Epithelial cell of esophagus (primary cell): Measurements from ENCODE around the gene MAN2A1.
A peak's percentile ranks its signal among the peaks of the same experiment; 100 is the strongest.

Experiments used
- DNase-seq: peaks from one replicate; pipeline ENCODE4 v3.0.0; 2010; ENCODE audit warnings: low read depth
- H3K4me3 ChIP-seq: 2 replicates; pipeline ENCODE4 v1.5.1; 2011; ENCODE audit warnings: mild to moderate bottlenecking, low read length, control low read depth
- CTCF ChIP-seq: IDR thresholded peaks from 2 replicates; pipeline ENCODE4 v1.5.1; 2011; ENCODE audit warnings: low read depth, mild to moderate bottlenecking, low read length, control low read depth, inconsistent platforms; ENCODE audit not compliant: insufficient read depth; ENCODE audit errors: missing control alignments

The MAN2A1 gene

GRCh38 chr5:109723606-109724005, 33.9 kb downstream of the MAN2A1 start:
- no peak overlapping the region for H3K4me3 ChIP-seq
- no peak for TF ChIP-seq CTCF
- DNase-seq: no peak

DNA sequence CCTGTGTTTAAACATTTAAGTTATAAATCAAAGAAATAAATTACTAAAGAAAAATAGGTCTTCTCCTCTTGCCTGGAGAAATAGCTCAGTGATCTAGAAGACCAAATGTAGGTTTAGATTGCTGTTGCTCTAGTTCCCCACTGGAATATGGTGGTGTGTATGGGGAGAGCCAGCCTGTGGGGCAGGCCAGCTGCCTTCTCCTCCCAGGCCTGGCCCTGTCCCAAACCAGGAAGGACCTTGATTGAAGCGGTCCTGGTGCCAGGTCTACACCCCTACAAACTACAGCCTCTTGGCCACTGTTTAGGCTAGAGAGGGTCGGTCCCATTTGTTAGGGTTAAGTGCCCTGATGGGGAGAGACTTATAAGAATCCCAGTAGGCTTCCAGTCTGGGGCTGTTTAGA, 35.4 kb downstream of the MAN2A1 start:
- DNase-seq: no peak
- TF ChIP-seq CTCF: no peak
- H3K4me3 ChIP-seq: no peak overlapping the region

- DNase-seq: peak; percentile 63
- H3K4me3 ChIP-seq: peak overlapping the region; percentile 14
These were observed 50.3 kb downstream of the MAN2A1 start for GRCh38 chr5:109739741-109740728.

GRCh38 chr5:109740966-109741365, 51.2 kb downstream of the MAN2A1 start:
- no peak for DNase-seq
- no peak for TF ChIP-seq CTCF
- H3K4me3 ChIP-seq: no peak overlapping the region

More at GRCh38 chr5:109739741-109740728, 50.3 kb downstream of the MAN2A1 start:
- no peak for TF ChIP-seq CTCF

DNA sequence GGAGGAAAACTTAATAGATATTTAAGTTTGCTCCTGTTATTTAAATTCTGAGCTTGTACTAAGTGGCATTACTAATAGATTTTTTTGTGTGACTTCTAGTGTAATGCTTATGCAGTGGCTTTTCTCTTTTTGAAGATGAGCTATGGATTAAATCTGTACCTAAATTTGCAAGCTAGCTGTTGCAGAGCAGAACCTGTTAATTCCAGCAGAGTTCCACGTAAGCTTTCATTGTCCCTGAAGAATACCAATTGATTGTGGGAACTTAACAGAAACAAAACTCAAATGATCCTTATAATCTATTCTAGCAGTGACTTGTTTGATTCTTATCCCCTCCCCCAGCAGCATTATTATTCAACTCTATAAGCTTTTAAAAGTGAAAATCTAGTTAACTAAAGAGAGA, 51.7 kb downstream of the MAN2A1 start:
- H3K4me3 ChIP-seq: no peak overlapping the region
- no peak for TF ChIP-seq CTCF
- DNase-seq: no peak

DNA sequence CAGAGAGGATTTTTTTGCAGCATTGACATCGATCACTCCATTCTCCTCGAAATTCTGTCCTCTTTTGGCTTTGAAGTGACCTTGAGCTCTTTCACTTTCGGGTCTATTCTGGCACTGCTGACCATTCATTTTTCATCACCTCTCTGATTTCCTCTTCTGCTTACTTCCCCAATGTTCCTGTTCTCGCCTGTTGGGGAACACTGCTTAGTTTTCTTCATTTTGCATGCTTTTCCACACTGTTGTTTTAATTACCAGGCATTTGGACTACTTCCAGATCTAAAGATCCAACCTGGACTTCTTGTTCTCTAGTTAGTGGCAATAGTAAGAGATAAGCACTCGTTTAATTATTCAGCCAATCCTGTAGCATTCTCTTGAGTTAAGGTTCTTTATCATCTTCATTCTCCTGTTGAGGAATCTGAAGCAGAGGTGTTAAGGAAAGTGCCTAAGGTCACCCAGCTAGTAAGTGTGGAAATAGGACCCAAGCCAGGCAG, 53.4 kb downstream of the MAN2A1 start:
- H3K4me3 ChIP-seq: no peak overlapping the region
- no peak for DNase-seq
- TF ChIP-seq CTCF: no peak
